Measurements from ENCODE around the gene LAMA5.

Gene LAMA5

GRCh38 chr20:62289898-62290297 is 77.2 kb downstream of the LAMA5 start:
- no peak for DNase-seq (ENCODE audit: low read depth in 2 of 2)

GRCh38 chr20:62289131-62289530 is 78.0 kb downstream of the LAMA5 start:
- no peak for DNase-seq (ENCODE audit: low read depth in 2 of 2)

GRCh38 chr20:62288535-62289105 is 78.5 kb downstream of the LAMA5 start:
- no peak for DNase-seq (ENCODE audit: low read depth in 2 of 2)

- no peak for DNase-seq (ENCODE audit: low read depth in 2 of 2)
Measured at GRCh38 chr20:62287759-62288534, 79.2 kb downstream of the LAMA5 start.

- DNase-seq (ENCODE audit: low read depth in 2 of 2), result no peak
Measured at GRCh38 chr20:62287129-62287528, 80.0 kb downstream of the LAMA5 start.

GRCh38 chr20:62286493-62287064 is 80.5 kb downstream of the LAMA5 start:
- DNase-seq (ENCODE audit: low read depth in 2 of 2), result no peak

- no peak for DNase-seq (ENCODE audit: low read depth in 2 of 2)
Measured at GRCh38 chr20:62285722-62286121, 81.4 kb downstream of the LAMA5 start.

- no peak for DNase-seq (ENCODE audit: low read depth in 2 of 2)
Measured at GRCh38 chr20:62285151-62285550, 82.0 kb downstream of the LAMA5 start.

- no peak for DNase-seq (ENCODE audit: low read depth in 2 of 2)
Measured at GRCh38 chr20:62284448-62284847, 82.7 kb downstream of the LAMA5 start.

- DNase-seq (ENCODE audit: low read depth in 2 of 2), result no peak
Measured at GRCh38 chr20:62282877-62283503, 84.1 kb downstream of the LAMA5 start.

GRCh38 chr20:62282103-62282502 is 85.0 kb downstream of the LAMA5 start:
- no peak for DNase-seq (ENCODE audit: low read depth in 2 of 2)

- no peak for DNase-seq (ENCODE audit: low read depth in 2 of 2)
Measured at GRCh38 chr20:62281161-62281933, 85.8 kb downstream of the LAMA5 start.

- no peak for DNase-seq (ENCODE audit: low read depth in 2 of 2)
Measured at GRCh38 chr20:62280303-62280702, 86.8 kb downstream of the LAMA5 start.

GRCh38 chr20:62277253-62277652 is 89.9 kb downstream of the LAMA5 start:
- DNase-seq (ENCODE audit: low read depth in 2 of 2), result no peak

- no peak for DNase-seq (ENCODE audit: low read depth in 2 of 2)
Measured at GRCh38 chr20:62276439-62276838, 90.7 kb downstream of the LAMA5 start.

- no peak for DNase-seq (ENCODE audit: low read depth in 2 of 2)
Measured at GRCh38 chr20:62275219-62275618, 91.9 kb downstream of the LAMA5 start.

GRCh38 chr20:62274332-62274950 is 92.7 kb downstream of the LAMA5 start:
- no peak for DNase-seq (ENCODE audit: low read depth in 2 of 2)

- no peak for DNase-seq (ENCODE audit: low read depth in 2 of 2)
Measured at GRCh38 chr20:62273416-62273815, 93.7 kb downstream of the LAMA5 start.

- DNase-seq (ENCODE audit: low read depth in 2 of 2), result no peak
Measured at GRCh38 chr20:62272200-62272599, 94.9 kb downstream of the LAMA5 start.

GRCh38 chr20:62269871-62270270 is 97.2 kb downstream of the LAMA5 start:
- no peak for DNase-seq (ENCODE audit: low read depth in 2 of 2)

GRCh38 chr20:62269378-62269777 is 97.7 kb downstream of the LAMA5 start:
- DNase-seq (ENCODE audit: low read depth in 2 of 2), result no peak
